PFSK-1 (cell line): Measurements from ENCODE around the gene SLC2A11.

Experiments
- FOXP2 ChIP-seq: optimal IDR thresholded peaks from 2 replicates; pipeline ENCODE3; 2011; ENCODE audit warnings: borderline replicate concordance, control low read depth, inconsistent platforms; ENCODE audit not compliant: insufficient read depth; ENCODE audit errors: extremely low read length, extremely low read depth
- POLR2AphosphoS5 ChIP-seq: IDR thresholded peaks from 2 replicates; pipeline ENCODE4 v1.6.1; 2012; ENCODE audit warnings: low read depth, mild to moderate bottlenecking, control low read depth, low read length, moderate library complexity
- SIN3A ChIP-seq: IDR thresholded peaks from 2 replicates; pipeline ENCODE4 v1.6.1; 2012; ENCODE audit warnings: mild to moderate bottlenecking, low read length, moderate library complexity, borderline replicate concordance; ENCODE audit not compliant: insufficient read depth
- TAF1 ChIP-seq: IDR thresholded peaks from 2 replicates; pipeline ENCODE4 v1.6.1; 2012; ENCODE audit warnings: low read length, control low read depth, borderline replicate concordance; ENCODE audit not compliant: insufficient read depth
- TF ChIP-seq, protein P1 (sequence below), 2 experiments: IDR thresholded peaks; 2 replicates each; pipeline versions ENCODE4 v1.6.1 to v1.8.0; 2011 to 2012; ENCODE audit warnings: low read depth in 2 of 2, low read length in 2 of 2, control low read depth in 1 of 2, inconsistent platforms in 1 of 2, mild to moderate bottlenecking in 1 of 2, moderate library complexity in 1 of 2; ENCODE audit not compliant: insufficient read depth in 1 of 2

SLC2A11 gene

DNA sequence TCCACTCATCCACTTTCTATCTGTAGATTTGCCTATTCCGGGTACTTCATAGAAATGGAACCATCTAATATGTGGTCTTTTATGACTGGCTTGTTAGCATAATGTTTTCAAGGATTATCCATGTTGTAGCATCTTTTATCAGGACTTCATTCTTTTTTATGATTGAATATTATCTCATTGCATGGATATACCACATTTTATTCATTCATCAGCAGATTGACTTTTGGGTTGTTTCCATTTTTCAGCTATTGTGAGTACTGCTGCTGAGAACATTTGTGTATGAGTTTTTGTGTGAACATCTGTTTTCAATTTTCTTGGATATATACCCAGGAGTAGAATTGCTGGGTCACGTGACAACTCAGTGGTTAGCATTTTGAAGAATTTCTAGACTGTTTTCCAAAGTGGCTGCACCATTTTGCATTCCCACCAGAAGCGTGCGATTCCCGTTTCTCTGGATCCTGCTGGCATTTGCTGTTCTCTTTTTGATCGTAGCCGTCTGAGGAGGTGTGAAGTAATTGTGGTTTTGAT lies 27.8 kb upstream of the SLC2A11 start:
- TF ChIP-seq, protein P1, sequence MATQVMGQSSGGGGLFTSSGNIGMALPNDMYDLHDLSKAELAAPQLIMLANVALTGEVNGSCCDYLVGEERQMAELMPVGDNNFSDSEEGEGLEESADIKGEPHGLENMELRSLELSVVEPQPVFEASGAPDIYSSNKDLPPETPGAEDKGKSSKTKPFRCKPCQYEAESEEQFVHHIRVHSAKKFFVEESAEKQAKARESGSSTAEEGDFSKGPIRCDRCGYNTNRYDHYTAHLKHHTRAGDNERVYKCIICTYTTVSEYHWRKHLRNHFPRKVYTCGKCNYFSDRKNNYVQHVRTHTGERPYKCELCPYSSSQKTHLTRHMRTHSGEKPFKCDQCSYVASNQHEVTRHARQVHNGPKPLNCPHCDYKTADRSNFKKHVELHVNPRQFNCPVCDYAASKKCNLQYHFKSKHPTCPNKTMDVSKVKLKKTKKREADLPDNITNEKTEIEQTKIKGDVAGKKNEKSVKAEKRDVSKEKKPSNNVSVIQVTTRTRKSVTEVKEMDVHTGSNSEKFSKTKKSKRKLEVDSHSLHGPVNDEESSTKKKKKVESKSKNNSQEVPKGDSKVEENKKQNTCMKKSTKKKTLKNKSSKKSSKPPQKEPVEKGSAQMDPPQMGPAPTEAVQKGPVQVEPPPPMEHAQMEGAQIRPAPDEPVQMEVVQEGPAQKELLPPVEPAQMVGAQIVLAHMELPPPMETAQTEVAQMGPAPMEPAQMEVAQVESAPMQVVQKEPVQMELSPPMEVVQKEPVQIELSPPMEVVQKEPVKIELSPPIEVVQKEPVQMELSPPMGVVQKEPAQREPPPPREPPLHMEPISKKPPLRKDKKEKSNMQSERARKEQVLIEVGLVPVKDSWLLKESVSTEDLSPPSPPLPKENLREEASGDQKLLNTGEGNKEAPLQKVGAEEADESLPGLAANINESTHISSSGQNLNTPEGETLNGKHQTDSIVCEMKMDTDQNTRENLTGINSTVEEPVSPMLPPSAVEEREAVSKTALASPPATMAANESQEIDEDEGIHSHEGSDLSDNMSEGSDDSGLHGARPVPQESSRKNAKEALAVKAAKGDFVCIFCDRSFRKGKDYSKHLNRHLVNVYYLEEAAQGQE (IDR thresholded peaks at IDR 0.05; ENCODE audit: insufficient read depth in 1 of 2, low read depth in 2 of 2, low read length in 2 of 2) = no peak
- no peak for TF ChIP-seq TAF1
- no peak for TF ChIP-seq POLR2AphosphoS5
- no peak for TF ChIP-seq SIN3A

DNA sequence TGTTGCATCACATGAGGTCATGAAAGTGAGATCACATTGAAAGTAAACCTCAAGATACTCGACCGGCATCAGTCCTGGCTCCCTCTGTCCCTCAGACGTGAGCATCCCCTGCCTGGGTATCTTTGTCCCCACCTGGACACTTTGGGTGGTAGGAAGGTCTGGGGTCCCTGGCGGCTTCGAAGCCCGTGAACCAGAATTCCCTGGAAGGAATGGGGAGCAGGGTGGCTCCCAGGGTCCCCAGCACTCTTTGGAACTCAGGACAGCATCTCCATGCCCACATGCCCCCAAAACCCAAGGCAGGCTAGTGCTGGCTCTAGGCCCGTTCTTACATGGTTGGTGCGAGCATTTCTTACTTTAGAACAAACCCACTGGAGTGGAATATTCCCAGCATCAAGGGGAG lies 26.4 kb upstream of the SLC2A11 start:
- TF ChIP-seq FOXP2 = no peak
- no peak for TF ChIP-seq POLR2AphosphoS5
- TF ChIP-seq, protein P1 (IDR thresholded peaks at IDR 0.05; ENCODE audit: insufficient read depth in 1 of 2, low read depth in 2 of 2, low read length in 2 of 2) = no peak

DNA sequence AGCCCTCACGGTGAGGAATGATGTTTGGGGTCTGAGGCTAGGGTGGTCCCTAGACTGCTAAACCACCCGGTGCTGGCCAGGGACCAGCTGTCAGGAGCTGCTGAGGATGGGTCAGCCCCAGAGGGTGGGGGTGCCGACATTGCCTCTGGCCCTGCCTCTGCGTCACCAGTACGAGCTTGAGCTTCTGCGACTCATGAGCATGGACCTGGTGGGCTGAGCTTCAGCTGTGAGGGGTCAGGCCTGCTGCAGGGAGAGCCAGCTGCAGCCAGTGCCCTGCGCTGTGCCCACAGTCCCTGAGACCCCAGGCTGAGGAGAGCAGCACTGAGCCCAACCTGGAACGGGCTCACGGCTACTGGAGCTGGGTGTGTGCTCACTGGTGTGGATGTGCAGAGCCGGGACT lies 25.9 kb upstream of the SLC2A11 start:
- TF ChIP-seq POLR2AphosphoS5 (no peak), TAF1 (no peak), FOXP2 (no peak), SIN3A (no peak)
- TF ChIP-seq, protein P1 (IDR thresholded peaks at IDR 0.05; ENCODE audit: insufficient read depth in 1 of 2, low read depth in 2 of 2, low read length in 2 of 2) = no peak

DNA sequence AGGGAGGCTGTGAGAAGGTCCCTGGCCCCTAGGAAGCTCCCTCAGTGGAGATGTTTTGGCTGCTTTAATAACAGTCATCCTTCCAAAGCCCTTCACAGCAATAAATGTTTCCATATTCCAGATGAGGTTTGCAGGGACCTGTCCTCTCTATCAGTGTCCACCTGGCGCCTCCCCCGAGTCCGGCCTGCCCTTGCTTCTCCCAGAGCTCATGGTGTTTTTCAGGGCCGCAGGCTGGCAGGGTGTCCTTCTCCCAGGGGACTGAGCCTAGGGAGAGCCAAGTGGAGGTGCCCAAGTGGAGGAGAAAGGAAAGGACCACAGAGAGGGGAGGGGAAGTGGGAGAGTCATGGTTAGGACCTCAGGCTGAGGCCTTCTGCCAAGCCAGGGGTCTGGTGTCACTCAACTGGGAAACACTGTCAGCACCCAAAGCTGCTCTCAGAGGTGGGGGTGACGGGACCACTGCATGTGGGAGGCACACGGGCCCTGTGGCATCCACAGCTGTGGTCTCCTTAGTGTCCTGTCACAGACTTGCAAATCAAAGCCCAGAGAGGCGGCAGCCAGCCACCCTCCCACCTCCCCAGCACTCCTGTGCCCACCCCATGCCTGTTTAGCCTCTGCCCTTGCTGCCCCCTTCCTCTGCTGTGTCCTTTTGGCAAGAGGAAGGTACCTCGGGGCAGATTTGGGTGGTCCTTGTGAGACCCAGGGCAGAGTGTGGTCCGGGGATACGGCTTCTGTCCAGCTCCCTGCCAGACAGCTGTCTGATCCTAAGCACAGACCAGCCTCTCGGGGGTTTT lies 25.3 kb upstream of the SLC2A11 start:
- TF ChIP-seq FOXP2 = no peak
- TF ChIP-seq, protein P1 (IDR thresholded peaks at IDR 0.05; ENCODE audit: insufficient read depth in 1 of 2, low read depth in 2 of 2, low read length in 2 of 2) = no peak
- TF ChIP-seq SIN3A = no peak
- TF ChIP-seq POLR2AphosphoS5 = no peak
- no peak for TF ChIP-seq TAF1
